Vagina (tissue), 2 donors: ENCODE results near the gene COX5A. TPM values are rescaled to one million over a fixed set of nuclear protein-coding genes. Genes with fewer than 3 reads are reported as not detected.

Experiments
- DNase-seq, 2 donors: peaks; one replicate each; pipeline ENCODE4 v3.0.0-alpha.2; 2017; ENCODE audit errors: extremely low spot score in 2 of 2
- H3K27ac ChIP-seq: fragments of 200-600 bp; sonication (generic); one replicate; pipeline ENCODE4 v1.5.1; 2019
- H3K27me3 ChIP-seq: fragments of 200-600 bp; sonication (generic); one replicate; pipeline ENCODE4 v1.5.1; 2019
- H3K36me3 ChIP-seq, 2 donors: fragments of 200-600 bp; sonication (generic); one replicate each; pipeline ENCODE4 v1.5.1; 2017 to 2019
- H3K4me1 ChIP-seq: fragments of 200-600 bp; sonication (generic); one replicate; pipeline ENCODE4 v1.5.1; 2019
- H3K4me3 ChIP-seq, 2 donors: fragments of 200-600 bp; sonication (generic); 1 replicate in 1 of 2; 2 replicates in 1 of 2; pipeline ENCODE4 v1.5.1; 2016 to 2019
- H3K9me3 ChIP-seq: fragments of 200-600 bp; sonication (generic); one replicate; pipeline ENCODE4 v1.5.1; 2019
- CTCF ChIP-seq, 3 experiments: fragments of 450-650 bp in 2 of 3; fragments of 200-600 bp in 1 of 3; sonication (generic) in 1 of 3; IDR thresholded peaks; one replicate each; pipeline ENCODE4 v1.5.1; 2017 to 2019; ENCODE audit warnings: antibody characterized with exemption in 3 of 3, mild to moderate bottlenecking in 2 of 3, moderate library complexity in 2 of 3
- POLR2A ChIP-seq, 2 donors: fragments of 450-650 bp; IDR thresholded peaks; one replicate each; pipeline ENCODE4 v1.6.1; 2017; ENCODE audit warnings: antibody characterized with exemption in 2 of 2, mild to moderate bottlenecking in 2 of 2, moderate library complexity in 2 of 2
- POLR2AphosphoS5 ChIP-seq, 2 donors: sonication (generic); formaldehyde crosslinking; IDR thresholded peaks; one replicate each; pipeline ENCODE4 v1.9.0; 2017; ENCODE audit warnings: antibody characterized with exemption in 2 of 2, mild to moderate bottlenecking in 2 of 2, low read depth in 1 of 2; ENCODE audit not compliant: insufficient read depth in 1 of 2
- intact Hi-C: fragments of 100-400 bp; cut with DNase I; formaldehyde crosslinking; loops from one replicate; pipeline ENCODE4 v1.15.1; 2023
- small RNA-seq: library from RNA; depleted of rRNA; stranded (forward); fragments of <200 nt; gene quantifications from one replicate; pipeline ENCODE3, GENCODE V24; 2016
- total RNA-seq: library from RNA; depleted of rRNA; stranded (reverse); fragments of >200 nt; gene quantifications from one replicate; pipeline ENCODE4 v1.2.3, GENCODE V29; 2016

Gene COX5A
- total RNA-seq, 1 donor from 2014 or later, result 123 TPM

GRCh38 chr15:74873036-74873755, 64.7 kb downstream of the COX5A start, which contains the start of gene SCAMP2:
SCAMP2 (minus strand) TSS chr15:74873365; CDS start chr15:74873255, 110 bp downstream.
- Histone ChIP-seq H3K9me3 (no peaks in the 10 kb centered on the region), H3K36me3 (no peaks in the 10 kb centered on the region), H3K27me3 (no peaks in the 10 kb centered on the region), H3K27ac (peak within 1 kb of the TSS; percentile 84), H3K4me3 (peak within 1 kb of the TSS; percentile 54 to 69), H3K4me1 (peaks cover 45% of the 10 kb centered on the region)
- DNase-seq, result peak in 1 of 2 donors; percentile 95
- intact Hi-C loops, result no loop called here
- TF ChIP-seq POLR2AphosphoS5 (IDR thresholded peaks at IDR 0.05; ENCODE audit: insufficient read depth in 1 of 2, low read depth in 1 of 2) (peak; percentile 75 to 95), POLR2A (IDR thresholded peaks at IDR 0.05) (peak in 1 of 2 donors; percentile 28), CTCF (IDR thresholded peaks at IDR 0.05) (no peak)

GRCh38 chr15:74872702-74873035, 65.2 kb downstream of the COX5A start:
- intact Hi-C loops, result no loop called here
- Histone ChIP-seq H3K4me1 (peaks cover 50% of the 10 kb centered on the region), H3K9me3 (no peaks in the 10 kb centered on the region), H3K4me3 (peak overlapping the region; percentile 54 to 69), H3K27ac (peak overlapping the region; percentile 84), H3K27me3 (no peaks in the 10 kb centered on the region), H3K36me3 (no peaks in the 10 kb centered on the region)
- no peak for TF ChIP-seq CTCF (IDR thresholded peaks at IDR 0.05)
- TF ChIP-seq POLR2A (IDR thresholded peaks at IDR 0.05), result no peak
- TF ChIP-seq POLR2AphosphoS5 (IDR thresholded peaks at IDR 0.05; ENCODE audit: insufficient read depth in 1 of 2, low read depth in 1 of 2), result no peak
- DNase-seq, result no peak

DNA sequence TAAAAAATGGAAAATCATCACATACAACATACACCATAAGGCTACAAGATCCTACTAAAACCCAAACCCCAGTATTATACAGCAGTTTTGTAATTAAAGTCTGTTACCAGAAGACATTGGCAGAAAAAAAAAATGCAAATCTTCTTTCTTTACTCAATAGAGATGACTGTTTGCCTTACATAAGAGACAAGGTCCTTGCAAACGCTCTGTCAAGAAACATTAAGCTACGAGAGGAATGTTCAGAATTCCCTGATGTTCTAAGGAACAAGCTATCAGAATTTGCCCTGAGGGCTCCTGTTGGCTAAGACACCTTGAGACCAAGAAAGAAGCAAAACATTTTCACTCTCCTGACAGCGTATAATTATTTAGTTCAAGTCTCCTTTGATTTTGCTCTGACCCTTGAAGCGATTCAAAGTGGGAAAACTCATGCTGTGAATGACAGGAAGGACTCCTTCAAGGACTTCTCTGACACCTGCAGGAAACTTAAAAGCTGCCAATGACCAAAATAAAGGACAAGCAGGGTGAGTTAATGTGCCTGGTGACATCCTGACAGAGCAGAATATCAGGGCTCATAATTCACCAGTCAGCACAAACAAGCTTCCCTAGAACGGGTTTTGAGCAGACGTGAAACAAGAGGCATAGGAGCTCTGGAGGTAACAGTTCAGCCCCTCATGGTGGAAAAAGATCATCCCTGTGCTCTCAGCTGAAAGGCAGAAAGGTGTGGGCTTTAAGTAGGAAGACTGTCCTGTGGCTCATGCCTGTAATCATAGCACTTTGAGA, 67.2 kb downstream of the COX5A start:
- no peaks in the 10 kb centered on the region for H3K27me3 ChIP-seq
- no peak for TF ChIP-seq POLR2A (IDR thresholded peaks at IDR 0.05)
- intact Hi-C loops, result no loop called here
- no peak for DNase-seq
- peak overlapping the region; percentile 15 for H3K27ac ChIP-seq
- H3K4me3 ChIP-seq, result no peak overlapping the region
- no peaks in the 10 kb centered on the region for H3K36me3 ChIP-seq
- H3K9me3 ChIP-seq, result no peaks in the 10 kb centered on the region
- peaks cover 70% of the 10 kb centered on the region for H3K4me1 ChIP-seq

Small RNA genes lying within 50 kb of the gene (small RNA-seq; reads per million reads assigned to genes)
- not detected for gene RF00019

Other genes with a start within 250 kb of the COX5A start
- gene EDC3, start 242.0 kb downstream of the COX5A start, total RNA-seq, result 23.8 TPM
- 1.5 TPM for gene CYP1A1, start 212.5 kb downstream of the COX5A start, total RNA-seq
- gene CYP1A2, start 189.2 kb downstream of the COX5A start, total RNA-seq, result not detected
- 26.3 TPM for gene CSK, start 156.0 kb downstream of the COX5A start, total RNA-seq
- not detected for gene LMAN1L, start 125.2 kb downstream of the COX5A start, total RNA-seq
- gene CPLX3, start 111.4 kb downstream of the COX5A start, total RNA-seq, result not detected
- gene ULK3, start 94.9 kb downstream of the COX5A start, total RNA-seq, result 75.9 TPM
- 56.7 TPM for gene SCAMP2, start 64.7 kb downstream of the COX5A start, total RNA-seq
- gene MPI, start 48.0 kb downstream of the COX5A start, total RNA-seq, result 43.2 TPM
- 51.6 TPM for gene FAM219B, start 31.2 kb downstream of the COX5A start, total RNA-seq
- gene RPP25, start 18.7 kb upstream of the COX5A start, total RNA-seq, result 11.3 TPM
- 6.6 TPM for gene SCAMP5, start 57.5 kb upstream of the COX5A start, total RNA-seq
- 23.8 TPM for gene PPCDC, start 85.5 kb upstream of the COX5A start, total RNA-seq